ENCODE data around the gene PRR15L.

The PRR15L gene

GRCh38 chr17:47961406-47961805 lies 3.7 kb upstream of the PRR15L start:
- TF ChIP-seq GATA1 (IDR thresholded peaks at IDR 0.05; ENCODE audit: low read depth, low read length) (no peak), POLR2A (IDR thresholded peaks at IDR 0.05; ENCODE audit: low read length) (no peak)
- no peak for DNase-seq

- no peak for DNase-seq
- TF ChIP-seq POLR2A (IDR thresholded peaks at IDR 0.05; ENCODE audit: low read length) (no peak), GATA1 (IDR thresholded peaks at IDR 0.05; ENCODE audit: low read depth, low read length) (no peak)
These were observed 2.4 kb upstream of the PRR15L start for GRCh38 chr17:47959825-47960655.

- no peak for TF ChIP-seq POLR2A (IDR thresholded peaks at IDR 0.05; ENCODE audit: low read length)
- TF ChIP-seq GATA1 (IDR thresholded peaks at IDR 0.05; ENCODE audit: low read depth, low read length), result no peak
- no peak for DNase-seq
These were observed 692 bp downstream of the PRR15L start for GRCh38 chr17:47956791-47957590.

GRCh38 chr17:47955497-47956461 lies 1.9 kb downstream of the PRR15L start:
- no peak for TF ChIP-seq GATA1 (IDR thresholded peaks at IDR 0.05; ENCODE audit: low read depth, low read length)
- no peak for TF ChIP-seq POLR2A (IDR thresholded peaks at IDR 0.05; ENCODE audit: low read length)
- DNase-seq, result no peak

GRCh38 chr17:47953909-47954308 lies 3.8 kb downstream of the PRR15L start:
- no peak for TF ChIP-seq POLR2A (IDR thresholded peaks at IDR 0.05; ENCODE audit: low read length)
- TF ChIP-seq GATA1 (IDR thresholded peaks at IDR 0.05; ENCODE audit: low read depth, low read length), result no peak
- no peak for DNase-seq

- no peak for TF ChIP-seq GATA1 (IDR thresholded peaks at IDR 0.05; ENCODE audit: low read depth, low read length)
- no peak for TF ChIP-seq POLR2A (IDR thresholded peaks at IDR 0.05; ENCODE audit: low read length)
- DNase-seq, result no peak
These were observed 5.3 kb downstream of the PRR15L start for GRCh38 chr17:47952171-47953021.

GRCh38 chr17:47950448-47950847 lies 7.2 kb downstream of the PRR15L start:
- no peak for DNase-seq
- no peak for TF ChIP-seq GATA1 (IDR thresholded peaks at IDR 0.05; ENCODE audit: low read depth, low read length)
- no peak for TF ChIP-seq POLR2A (IDR thresholded peaks at IDR 0.05; ENCODE audit: low read length)

- no peak for DNase-seq
These were observed 7.7 kb downstream of the PRR15L start for GRCh38 chr17:47949946-47950345.

GRCh38 chr17:47949197-47949759 lies 8.4 kb downstream of the PRR15L start:
- DNase-seq, result peak; percentile 84 to 91
- TF ChIP-seq POLR2A (IDR thresholded peaks at IDR 0.05; ENCODE audit: low read length) (no peak), GATA1 (IDR thresholded peaks at IDR 0.05; ENCODE audit: low read depth, low read length) (no peak)

More at GRCh38 chr17:47949946-47950345, 7.7 kb downstream of the PRR15L start:
- TF ChIP-seq GATA1 (IDR thresholded peaks at IDR 0.05; ENCODE audit: low read depth, low read length) (no peak), POLR2A (IDR thresholded peaks at IDR 0.05; ENCODE audit: low read length) (no peak)

- DNase-seq, result no peak
- no peak for TF ChIP-seq GATA1 (IDR thresholded peaks at IDR 0.05; ENCODE audit: low read depth, low read length)
- no peak for TF ChIP-seq POLR2A (IDR thresholded peaks at IDR 0.05; ENCODE audit: low read length)
These were observed 8.9 kb downstream of the PRR15L start for GRCh38 chr17:47948706-47949196.

- DNase-seq, result peak; percentile 83 to 89
- TF ChIP-seq GATA1 (IDR thresholded peaks at IDR 0.05; ENCODE audit: low read depth, low read length) (no peak), POLR2A (IDR thresholded peaks at IDR 0.05; ENCODE audit: low read length) (no peak)
These were observed 10.7 kb downstream of the PRR15L start for GRCh38 chr17:47946929-47947397.

- no peak for DNase-seq
- no peak for TF ChIP-seq GATA1 (IDR thresholded peaks at IDR 0.05; ENCODE audit: low read depth, low read length)
These were observed 11.2 kb downstream of the PRR15L start for GRCh38 chr17:47946516-47946915.

All from erythroblast (primary cell).